Measurements from ENCODE around the gene C4orf54.
A peak's percentile ranks its signal among the peaks of the same experiment; 100 is the strongest.

The C4orf54 gene

GRCh38 chr4:99670409-99671073, 12.9 kb upstream of the C4orf54 start:
- Histone ChIP-seq H3K27ac (ENCODE audit: low read length, poor library complexity, severe bottlenecking) (no peak overlapping the region), H3K79me1 (replicated peaks; ENCODE audit: low read length, poor library complexity, severe bottlenecking) (no peaks in the 10 kb centered on the region), H3K4me1 (ENCODE audit: control insufficient read depth, insufficient read depth, low read depth, low read length) (no peaks in the 10 kb centered on the region), H4K8ac (ENCODE audit: low read length) (no peak overlapping the region), H3K4me2 (ENCODE audit: low read length, poor library complexity, severe bottlenecking) (no peak overlapping the region), H2AK5ac (ENCODE audit: low read length, severe bottlenecking) (no peak overlapping the region), H3K9me3 (ENCODE audit: control insufficient read depth, low read length) (peaks cover 39% of the 10 kb centered on the region), H3K4ac (ENCODE audit: low read depth in 1 of 2, low read length in 2 of 2) (no peak overlapping the region), H2AFZ (ENCODE audit: low read depth, low read length) (no peak overlapping the region), H2BK5ac (ENCODE audit: low read depth, low read length, poor library complexity, severe bottlenecking) (no peak overlapping the region), H4K91ac (ENCODE audit: low read length) (no peak overlapping the region), H3K27me3 (ENCODE audit: control insufficient read depth in 1 of 2, insufficient read depth in 1 of 2, low read length in 2 of 2) (no peaks in the 10 kb centered on the region), H3K23ac (ENCODE audit: low read length in 2 of 2) (no peak overlapping the region), H3K14ac (ENCODE audit: low read length in 2 of 2) (no peak overlapping the region), H3K36me3 (ENCODE audit: control insufficient read depth in 1 of 2, insufficient read depth in 2 of 2, low read depth in 1 of 2, low read length in 2 of 2) (no peaks in the 10 kb centered on the region), H3K9ac (ENCODE audit: low read length) (no peak overlapping the region), H3K18ac (ENCODE audit: low read depth in 1 of 2, low read length in 2 of 2) (no peak overlapping the region), H2BK120ac (ENCODE audit: low read depth, low read length) (no peak overlapping the region), H2BK12ac (ENCODE audit: low read length in 2 of 2) (no peak overlapping the region), H3K4me3 (ENCODE audit: insufficient read depth in 1 of 2, low read depth in 1 of 2, low read length in 2 of 2) (no peak overlapping the region), H2BK15ac (ENCODE audit: low read depth, poor library complexity, severe bottlenecking) (peak overlapping the region; percentile 52)
- DNase-seq: no peak
- 84% methylated on average over 5 of the region's 5 CpGs for WGBS

DNA sequence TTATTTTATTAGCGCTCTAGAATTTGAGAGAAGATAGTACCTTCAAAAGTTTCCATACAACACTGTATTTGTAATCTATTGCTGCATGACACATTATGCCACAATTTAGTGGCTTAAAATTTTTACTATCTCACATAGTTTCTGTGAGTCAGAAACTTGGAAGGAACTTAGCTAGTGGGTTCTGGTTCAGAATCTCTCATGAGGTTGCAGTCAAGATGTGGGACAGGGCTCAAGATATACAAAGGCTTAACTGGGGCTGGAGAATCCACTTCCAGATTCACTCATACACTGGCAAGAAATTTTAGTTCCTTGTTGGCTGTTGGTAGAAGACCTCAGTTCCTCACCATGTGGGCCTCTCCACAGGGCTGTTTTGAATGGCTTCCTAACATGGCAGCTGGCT, 11.5 kb upstream of the C4orf54 start:
- no peaks in the 10 kb centered on the region for H3K4me1 ChIP-seq (ENCODE audit: control insufficient read depth, insufficient read depth, low read depth, low read length)
- no peaks in the 10 kb centered on the region for H3K36me3 ChIP-seq (ENCODE audit: control insufficient read depth in 1 of 2, insufficient read depth in 2 of 2, low read depth in 1 of 2, low read length in 2 of 2)
- no peak overlapping the region for H3K14ac ChIP-seq (ENCODE audit: low read length in 2 of 2)
- no peak overlapping the region for H2BK15ac ChIP-seq (ENCODE audit: low read depth, poor library complexity, severe bottlenecking)
- H2BK5ac ChIP-seq (ENCODE audit: low read depth, low read length, poor library complexity, severe bottlenecking): no peak overlapping the region
- H2AFZ ChIP-seq (ENCODE audit: low read depth, low read length): no peak overlapping the region
- H3K79me1 ChIP-seq (replicated peaks; ENCODE audit: low read length, poor library complexity, severe bottlenecking): no peaks in the 10 kb centered on the region
- no peaks in the 10 kb centered on the region for H3K27me3 ChIP-seq (ENCODE audit: control insufficient read depth in 1 of 2, insufficient read depth in 1 of 2, low read length in 2 of 2)
- no peak overlapping the region for H3K9ac ChIP-seq (ENCODE audit: low read length)
- H2AK5ac ChIP-seq (ENCODE audit: low read length, severe bottlenecking): no peak overlapping the region
- no peak overlapping the region for H3K23ac ChIP-seq (ENCODE audit: low read length in 2 of 2)
- no peak for DNase-seq
- no peak overlapping the region for H3K4ac ChIP-seq (ENCODE audit: low read depth in 1 of 2, low read length in 2 of 2)
- H3K9me3 ChIP-seq (ENCODE audit: control insufficient read depth, low read length): peaks cover 32% of the 10 kb centered on the region
- H3K4me3 ChIP-seq (ENCODE audit: insufficient read depth in 1 of 2, low read depth in 1 of 2, low read length in 2 of 2): no peak overlapping the region
- H2BK12ac ChIP-seq (ENCODE audit: low read length in 2 of 2): no peak overlapping the region
- no peak overlapping the region for H4K91ac ChIP-seq (ENCODE audit: low read length)
- no peak overlapping the region for H4K8ac ChIP-seq (ENCODE audit: low read length)
- H3K27ac ChIP-seq (ENCODE audit: low read length, poor library complexity, severe bottlenecking): no peak overlapping the region
- 100% methylated on average over 1 of the region's 1 CpG for WGBS
- H2BK120ac ChIP-seq (ENCODE audit: low read depth, low read length): no peak overlapping the region
- H3K4me2 ChIP-seq (ENCODE audit: low read length, poor library complexity, severe bottlenecking): no peak overlapping the region
- H3K18ac ChIP-seq (ENCODE audit: low read depth in 1 of 2, low read length in 2 of 2): no peak overlapping the region

GRCh38 chr4:99668472-99668871, 10.8 kb upstream of the C4orf54 start:
- Histone ChIP-seq H2BK15ac (ENCODE audit: low read depth, poor library complexity, severe bottlenecking) (no peak overlapping the region), H3K9me3 (ENCODE audit: control insufficient read depth, low read length) (peaks cover 26% of the 10 kb centered on the region), H3K4ac (ENCODE audit: low read depth in 1 of 2, low read length in 2 of 2) (no peak overlapping the region), H2BK12ac (ENCODE audit: low read length in 2 of 2) (no peak overlapping the region), H4K8ac (ENCODE audit: low read length) (no peak overlapping the region), H3K4me3 (ENCODE audit: insufficient read depth in 1 of 2, low read depth in 1 of 2, low read length in 2 of 2) (no peak overlapping the region), H2BK120ac (ENCODE audit: low read depth, low read length) (no peak overlapping the region), H3K14ac (ENCODE audit: low read length in 2 of 2) (no peak overlapping the region), H3K27me3 (ENCODE audit: control insufficient read depth in 1 of 2, insufficient read depth in 1 of 2, low read length in 2 of 2) (no peaks in the 10 kb centered on the region), H3K79me1 (replicated peaks; ENCODE audit: low read length, poor library complexity, severe bottlenecking) (no peaks in the 10 kb centered on the region), H3K27ac (ENCODE audit: low read length, poor library complexity, severe bottlenecking) (no peak overlapping the region), H3K4me1 (ENCODE audit: control insufficient read depth, insufficient read depth, low read depth, low read length) (no peaks in the 10 kb centered on the region), H3K23ac (ENCODE audit: low read length in 2 of 2) (no peak overlapping the region), H2BK5ac (ENCODE audit: low read depth, low read length, poor library complexity, severe bottlenecking) (no peak overlapping the region), H3K18ac (ENCODE audit: low read depth in 1 of 2, low read length in 2 of 2) (no peak overlapping the region), H4K91ac (ENCODE audit: low read length) (no peak overlapping the region), H3K36me3 (ENCODE audit: control insufficient read depth in 1 of 2, insufficient read depth in 2 of 2, low read depth in 1 of 2, low read length in 2 of 2) (no peaks in the 10 kb centered on the region), H3K4me2 (ENCODE audit: low read length, poor library complexity, severe bottlenecking) (no peak overlapping the region), H2AK5ac (ENCODE audit: low read length, severe bottlenecking) (no peak overlapping the region), H3K9ac (ENCODE audit: low read length) (no peak overlapping the region), H2AFZ (ENCODE audit: low read depth, low read length) (no peak overlapping the region)
- 77% methylated on average over 1 of the region's 1 CpG for WGBS
- no peak for DNase-seq

DNA sequence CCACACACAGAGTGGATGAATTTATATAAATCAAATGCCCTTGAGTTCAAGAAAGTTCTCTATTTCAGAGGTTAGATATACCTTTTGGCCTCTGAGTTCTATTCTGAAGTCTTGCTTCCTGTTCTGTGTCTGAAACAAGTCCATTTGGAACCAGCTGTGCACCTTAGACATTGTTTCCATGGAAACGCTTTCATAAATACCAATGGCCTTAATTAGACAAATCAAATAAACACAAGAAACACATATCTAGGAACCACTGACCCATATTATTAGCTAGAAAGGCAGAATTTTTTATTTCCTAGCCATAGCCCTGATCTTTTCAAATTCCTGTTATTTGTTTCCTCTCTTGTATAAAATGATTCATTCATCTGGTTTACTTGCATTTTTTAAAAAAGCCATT, 8.4 kb upstream of the C4orf54 start:
- Histone ChIP-seq H3K9ac (ENCODE audit: low read length) (no peak overlapping the region), H2BK120ac (ENCODE audit: low read depth, low read length) (no peak overlapping the region), H3K14ac (ENCODE audit: low read length in 2 of 2) (no peak overlapping the region), H3K4me2 (ENCODE audit: low read length, poor library complexity, severe bottlenecking) (no peak overlapping the region), H3K79me1 (replicated peaks; ENCODE audit: low read length, poor library complexity, severe bottlenecking) (no peaks in the 10 kb centered on the region), H3K23ac (ENCODE audit: low read length in 2 of 2) (no peak overlapping the region), H3K18ac (ENCODE audit: low read depth in 1 of 2, low read length in 2 of 2) (no peak overlapping the region), H3K27me3 (ENCODE audit: control insufficient read depth in 1 of 2, insufficient read depth in 1 of 2, low read length in 2 of 2) (no peaks in the 10 kb centered on the region), H3K4me1 (ENCODE audit: control insufficient read depth, insufficient read depth, low read depth, low read length) (no peaks in the 10 kb centered on the region), H2AK5ac (ENCODE audit: low read length, severe bottlenecking) (no peak overlapping the region), H2BK5ac (ENCODE audit: low read depth, low read length, poor library complexity, severe bottlenecking) (no peak overlapping the region), H2BK15ac (ENCODE audit: low read depth, poor library complexity, severe bottlenecking) (no peak overlapping the region), H4K8ac (ENCODE audit: low read length) (no peak overlapping the region), H3K9me3 (ENCODE audit: control insufficient read depth, low read length) (peaks cover 9% of the 10 kb centered on the region), H2BK12ac (ENCODE audit: low read length in 2 of 2) (no peak overlapping the region), H3K4me3 (ENCODE audit: insufficient read depth in 1 of 2, low read depth in 1 of 2, low read length in 2 of 2) (no peak overlapping the region), H3K4ac (ENCODE audit: low read depth in 1 of 2, low read length in 2 of 2) (no peak overlapping the region), H3K36me3 (ENCODE audit: control insufficient read depth in 1 of 2, insufficient read depth in 2 of 2, low read depth in 1 of 2, low read length in 2 of 2) (no peaks in the 10 kb centered on the region), H3K27ac (ENCODE audit: low read length, poor library complexity, severe bottlenecking) (no peak overlapping the region), H4K91ac (ENCODE audit: low read length) (no peak overlapping the region), H2AFZ (ENCODE audit: low read depth, low read length) (no peak overlapping the region)
- no peak for DNase-seq
- 82% methylated on average over 1 of the region's 1 CpG for WGBS
